Glutamatergic neuron (in vitro differentiated cells): ENCODE measurements around the gene MICAL3. TPM values are rescaled to one million over a fixed set of nuclear protein-coding genes. Genes with fewer than 3 reads are reported as not detected.

Experiments used
- DNase-seq: peaks from one replicate; pipeline ENCODE4 v3.0.0; 2022
- H3K27ac Mint-ChIP-seq: one replicate; pipeline ENCODE4 v1.8.0; 2020; ENCODE audit warnings: mild to moderate bottlenecking, mixed read lengths, inconsistent platforms; ENCODE audit not compliant: unreplicated experiment
- H3K27me3 Mint-ChIP-seq: one replicate; pipeline ENCODE4 v1.8.0; 2020; ENCODE audit warnings: mild to moderate bottlenecking, moderate library complexity, mixed read lengths, inconsistent platforms; ENCODE audit not compliant: unreplicated experiment
- H3K36me3 Mint-ChIP-seq: one replicate; pipeline ENCODE4 v1.8.0; 2020; ENCODE audit warnings: mild to moderate bottlenecking, mixed read lengths, inconsistent platforms; ENCODE audit not compliant: unreplicated experiment
- H3K4me1 Mint-ChIP-seq: one replicate; pipeline ENCODE4 v1.8.0; 2020; ENCODE audit warnings: mild to moderate bottlenecking, low read depth, mixed read lengths, inconsistent platforms; ENCODE audit not compliant: unreplicated experiment
- H3K4me3 Mint-ChIP-seq: one replicate; pipeline ENCODE4 v1.8.0; 2020; ENCODE audit warnings: mild to moderate bottlenecking, mixed read lengths, inconsistent platforms; ENCODE audit not compliant: unreplicated experiment
- H3K9me3 Mint-ChIP-seq: one replicate; pipeline ENCODE4 v1.8.0; 2020; ENCODE audit warnings: mild to moderate bottlenecking, moderate library complexity, mixed read lengths, inconsistent platforms; ENCODE audit not compliant: unreplicated experiment
- CTCF ChIP-seq: fragments of 200-600 bp; sonication (generic); IDR thresholded peaks from one replicate; pipeline ENCODE4 v1.5.0; 2021; ENCODE audit not compliant: partially characterized antibody, unreplicated experiment
- total RNA-seq: library from RNA; stranded (reverse); fragmentation: NEBNext Ultra II Directional; extraction: Animal tissue kit (Norgen Biotek cat#: 25700); gene quantifications from one replicate; pipeline ENCODE4 v1.2.1, GENCODE V29; 2021; ENCODE audit not compliant: unreplicated experiment

Gene MICAL3
- total RNA-seq, 1 donor from 2014 or later: 132 TPM

- peak overlapping the region; percentile 25 for H3K27ac Mint-ChIP-seq
- no peak for DNase-seq
- H3K4me1 Mint-ChIP-seq: peaks cover 20% of the 10 kb centered on the region
- no peaks in the 10 kb centered on the region for H3K27me3 Mint-ChIP-seq
- TF ChIP-seq CTCF: no peak
- H3K36me3 Mint-ChIP-seq: no peaks in the 10 kb centered on the region
- H3K4me3 Mint-ChIP-seq: no peak overlapping the region
- H3K9me3 Mint-ChIP-seq: peaks cover 6% of the 10 kb centered on the region
Measured at GRCh38 chr22:17795661-17796548, 228.5 kb downstream of the MICAL3 start.

GRCh38 chr22:17794726-17795542, 229.4 kb downstream of the MICAL3 start:
- Mint-ChIP-seq H3K9me3 (peaks cover 6% of the 10 kb centered on the region), H3K27me3 (no peaks in the 10 kb centered on the region), H3K4me1 (peaks cover 14% of the 10 kb centered on the region), H3K4me3 (no peak overlapping the region), H3K27ac (peak overlapping the region; percentile 25), H3K36me3 (no peaks in the 10 kb centered on the region)
- no peak for TF ChIP-seq CTCF
- DNase-seq: no peak

GRCh38 chr22:17792854-17793434, 231.4 kb downstream of the MICAL3 start:
- DNase-seq: no peak
- H3K4me3 Mint-ChIP-seq: no peak overlapping the region
- H3K36me3 Mint-ChIP-seq: no peaks in the 10 kb centered on the region
- peaks cover 8% of the 10 kb centered on the region for H3K4me1 Mint-ChIP-seq
- no peaks in the 10 kb centered on the region for H3K27me3 Mint-ChIP-seq
- TF ChIP-seq CTCF: no peak
- H3K27ac Mint-ChIP-seq: no peak overlapping the region
- peaks cover 6% of the 10 kb centered on the region for H3K9me3 Mint-ChIP-seq

- no peak for DNase-seq
- peaks cover 11% of the 10 kb centered on the region for H3K9me3 Mint-ChIP-seq
- H3K27me3 Mint-ChIP-seq: peaks cover 3% of the 10 kb centered on the region
- no peaks in the 10 kb centered on the region for H3K36me3 Mint-ChIP-seq
- no peak overlapping the region for H3K4me3 Mint-ChIP-seq
- H3K27ac Mint-ChIP-seq: no peak overlapping the region
- no peak for TF ChIP-seq CTCF
- peaks cover 10% of the 10 kb centered on the region for H3K4me1 Mint-ChIP-seq
Measured at GRCh38 chr22:17792299-17792698, 232.1 kb downstream of the MICAL3 start.
